ENCODE measurements around the gene CERKL. TPM values are rescaled to one million over a fixed set of nuclear protein-coding genes. Genes with fewer than 3 reads are reported as not detected.

The CERKL gene
- total RNA-seq, 6 experiments from 2014 or later = 0.07 to 0.09 TPM; not detected in 4

- no peak overlapping the region for H3K27ac Mint-ChIP-seq
- no peaks in the 10 kb centered on the region for H3K9me3 Mint-ChIP-seq
- H3K4me3 Mint-ChIP-seq = no peak overlapping the region
- H3K27me3 Mint-ChIP-seq (ENCODE audit: insufficient read depth) = no peaks in the 10 kb centered on the region; the same call in 1 of the 2 replicates
- no peak for DNase-seq
- no peaks in the 10 kb centered on the region for H3K36me3 Mint-ChIP-seq (ENCODE audit: low read depth)
- peaks cover 5% of the 10 kb centered on the region for H3K4me1 Mint-ChIP-seq (ENCODE audit: low read depth)
- TF ChIP-seq CTCF (IDR thresholded peaks at IDR 0.05) = no peak
Measured at GRCh38 chr2:181607629-181608590, 49.0 kb downstream of the CERKL start.

GRCh38 chr2:181605889-181606837 is 50.7 kb downstream of the CERKL start:
- Mint-ChIP-seq H3K27me3 (ENCODE audit: insufficient read depth) (no peaks in the 10 kb centered on the region; the same call in 1 of the 2 replicates), H3K36me3 (ENCODE audit: low read depth) (no peaks in the 10 kb centered on the region), H3K9me3 (no peaks in the 10 kb centered on the region), H3K27ac (no peak overlapping the region), H3K4me3 (no peak overlapping the region), H3K4me1 (ENCODE audit: low read depth) (peaks cover 5% of the 10 kb centered on the region)
- no peak for TF ChIP-seq CTCF (IDR thresholded peaks at IDR 0.05)
- no peak for DNase-seq

- Mint-ChIP-seq H3K9me3 (no peaks in the 10 kb centered on the region), H3K27me3 (ENCODE audit: insufficient read depth) (peaks cover 2% of the 10 kb centered on the region), H3K36me3 (ENCODE audit: low read depth) (no peaks in the 10 kb centered on the region), H3K27ac (no peak overlapping the region), H3K4me1 (ENCODE audit: low read depth) (peaks cover 5% of the 10 kb centered on the region), H3K4me3 (no peak overlapping the region)
- TF ChIP-seq CTCF (IDR thresholded peaks at IDR 0.05) = no peak
- DNase-seq = no peak
Measured at GRCh38 chr2:181602017-181602416, 54.9 kb downstream of the CERKL start.

- no peaks in the 10 kb centered on the region for H3K9me3 Mint-ChIP-seq
- TF ChIP-seq CTCF (IDR thresholded peaks at IDR 0.05) = no peak
- peaks cover 2% of the 10 kb centered on the region; the same call in 1 of the 2 replicates for H3K27me3 Mint-ChIP-seq (ENCODE audit: insufficient read depth)
- no peak overlapping the region for H3K4me3 Mint-ChIP-seq
- H3K4me1 Mint-ChIP-seq (ENCODE audit: low read depth) = no peaks in the 10 kb centered on the region
- no peaks in the 10 kb centered on the region for H3K36me3 Mint-ChIP-seq (ENCODE audit: low read depth)
- DNase-seq = no peak
- H3K27ac Mint-ChIP-seq = no peak overlapping the region
Measured at GRCh38 chr2:181596556-181596955, 60.3 kb downstream of the CERKL start.

GRCh38 chr2:181594322-181594721 is 62.6 kb downstream of the CERKL start:
- TF ChIP-seq CTCF (IDR thresholded peaks at IDR 0.05) = no peak
- Mint-ChIP-seq H3K27ac (no peak overlapping the region), H3K27me3 (ENCODE audit: insufficient read depth) (peaks cover 5% of the 10 kb centered on the region; the same call in 1 of the 2 replicates), H3K4me1 (ENCODE audit: low read depth) (no peaks in the 10 kb centered on the region), H3K4me3 (no peak overlapping the region), H3K9me3 (no peaks in the 10 kb centered on the region), H3K36me3 (ENCODE audit: low read depth) (no peaks in the 10 kb centered on the region)
- DNase-seq = no peak
